H9 (cell line): ENCODE measurements around the gene MACROH2A1. TPM values are rescaled to one million over a fixed set of nuclear protein-coding genes. Genes with fewer than 3 reads are reported as not detected.

ENCODE experiments used
- DNase-seq: peaks from one replicate; pipeline ENCODE4 v3.0.0-alpha.2; 2017
- H2AFZ ChIP-seq: one replicate; pipeline ENCODE4 v1.6.1; 2013; ENCODE audit warnings: mild to moderate bottlenecking, low read length, control low read depth, moderate library complexity
- H2AK5ac ChIP-seq: 2 replicates; pipeline ENCODE4 v1.6.1; 2013; ENCODE audit warnings: low read length, control low read depth, mixed read lengths; ENCODE audit not compliant: insufficient read length
- H2BK120ac ChIP-seq: one replicate; pipeline ENCODE4 v1.6.1; 2013; ENCODE audit warnings: low read depth, mild to moderate bottlenecking, low read length, control low read depth, inconsistent platforms; ENCODE audit not compliant: poor library complexity, severe bottlenecking
- H2BK12ac ChIP-seq: 2 replicates; pipeline ENCODE4 v1.6.1; 2013; ENCODE audit warnings: low read length, control low read depth, mixed read lengths, low read depth; ENCODE audit not compliant: insufficient read length
- H2BK15ac ChIP-seq: 2 replicates; pipeline ENCODE4 v1.6.1; 2013; ENCODE audit warnings: low read depth, low read length, control low read depth
- H2BK20ac ChIP-seq: one replicate; pipeline ENCODE4 v1.6.1; 2013; ENCODE audit warnings: low read depth, mild to moderate bottlenecking, low read length, control low read depth, inconsistent platforms; ENCODE audit not compliant: poor library complexity, severe bottlenecking
- H2BK5ac ChIP-seq: 2 replicates; pipeline ENCODE4 v1.6.1; 2013; ENCODE audit warnings: low read length, control low read depth, mixed read lengths; ENCODE audit not compliant: insufficient read length
- H3K14ac ChIP-seq: 2 replicates; pipeline ENCODE4 v1.6.1; 2013; ENCODE audit warnings: low read length, control low read depth; ENCODE audit not compliant: insufficient read depth
- H3K18ac ChIP-seq: 2 replicates; pipeline ENCODE4 v1.6.1; 2013; ENCODE audit warnings: low read depth, mild to moderate bottlenecking, mixed read lengths, low read length, control low read depth; ENCODE audit not compliant: insufficient read length
- H3K23ac ChIP-seq: 2 replicates; pipeline ENCODE4 v1.6.1; 2013; ENCODE audit warnings: low read length, control low read depth, mixed read lengths, low read depth; ENCODE audit not compliant: insufficient read length
- H3K23me2 ChIP-seq: 2 replicates; pipeline ENCODE4 v1.6.1; 2013; ENCODE audit warnings: low read depth, mild to moderate bottlenecking, mixed read lengths, low read length, control low read depth; ENCODE audit not compliant: insufficient read length, poor library complexity, severe bottlenecking
- H3K27ac ChIP-seq: 2 replicates; pipeline ENCODE4 v1.5.1; 2013; ENCODE audit warnings: low read length, control low read depth, mixed read lengths, low read depth; ENCODE audit not compliant: insufficient read length
- H3K27me3 ChIP-seq: 2 replicates; pipeline ENCODE4 v1.6.1; 2013; ENCODE audit warnings: low read length, control low read depth, inconsistent platforms; ENCODE audit not compliant: insufficient read depth
- H3K4ac ChIP-seq: 2 replicates; pipeline ENCODE4 v1.6.1; 2013; ENCODE audit warnings: low read depth, mild to moderate bottlenecking, control low read depth, inconsistent platforms, low read length, moderate library complexity
- H3K4me1 ChIP-seq: 2 replicates; pipeline ENCODE4 v1.6.1; 2013; ENCODE audit warnings: low read length, control low read depth, inconsistent platforms; ENCODE audit not compliant: insufficient read depth
- H3K4me2 ChIP-seq: 2 replicates; pipeline ENCODE4 v1.6.1; 2013; ENCODE audit warnings: low read length, control low read depth, mixed read lengths; ENCODE audit not compliant: insufficient read length, insufficient read depth
- H3K56ac ChIP-seq: 2 replicates; pipeline ENCODE4 v1.6.1; 2013; ENCODE audit warnings: low read depth, mild to moderate bottlenecking, mixed read lengths, low read length, control low read depth; ENCODE audit not compliant: insufficient read length
- H3K79me1 ChIP-seq: 2 replicates; pipeline ENCODE4 v1.6.1; 2013; ENCODE audit warnings: low read depth, mild to moderate bottlenecking, moderate library complexity, low read length, control low read depth, inconsistent platforms; ENCODE audit not compliant: insufficient read depth, poor library complexity, severe bottlenecking
- H3K79me2 ChIP-seq: 2 replicates; pipeline ENCODE4 v1.6.1; 2013; ENCODE audit warnings: low read length, control low read depth, inconsistent platforms; ENCODE audit not compliant: insufficient read depth
- H3K9ac ChIP-seq: 2 replicates; pipeline ENCODE4 v1.6.1; 2013; ENCODE audit warnings: low read length, control low read depth, mixed read lengths; ENCODE audit not compliant: insufficient read length; ENCODE audit errors: extremely low read depth
- H3K9me3 ChIP-seq: one replicate; pipeline ENCODE4 v1.6.1; 2013; ENCODE audit warnings: low read depth, low read length, inconsistent platforms; ENCODE audit not compliant: control insufficient read depth
- H3T11ph ChIP-seq: one replicate; pipeline ENCODE4 v1.6.1; 2013; ENCODE audit warnings: mild to moderate bottlenecking, low read length, control low read depth, inconsistent platforms
- H4K20me1 ChIP-seq: one replicate; pipeline ENCODE4 v1.6.1; 2013; ENCODE audit not compliant: control insufficient read depth, insufficient read length, insufficient read depth
- H4K5ac ChIP-seq: 2 replicates; pipeline ENCODE4 v1.6.1; 2013; ENCODE audit warnings: low read depth, mild to moderate bottlenecking, mixed read lengths, low read length, control low read depth; ENCODE audit not compliant: insufficient read length
- H4K8ac ChIP-seq: replicated peaks from 2 replicates; pipeline ENCODE4 v1.6.1; 2013; ENCODE audit warnings: low read length, control low read depth, mixed read lengths, low read depth; ENCODE audit not compliant: insufficient read length
- H4K91ac ChIP-seq: 2 replicates; pipeline ENCODE4 v1.6.1; 2013; ENCODE audit warnings: low read depth, mild to moderate bottlenecking, moderate library complexity, mixed read lengths, low read length, control low read depth; ENCODE audit not compliant: insufficient read length
- H3K27ac Mint-ChIP-seq, 3 experiments: 2 replicates in 2 of 3; 3 replicates in 1 of 3; pipeline ENCODE4 v1.8.0; 2020 to 2021; ENCODE audit warnings: mixed read lengths in 3 of 3, mild to moderate bottlenecking in 1 of 3, moderate library complexity in 1 of 3
- H3K27me3 Mint-ChIP-seq: 2 replicates; pipeline ENCODE4 v1.8.0; 2021; ENCODE audit warnings: low read depth, mild to moderate bottlenecking, moderate library complexity, mixed read lengths
- H3K36me3 Mint-ChIP-seq, 3 experiments: 2 replicates in 2 of 3; 3 replicates in 1 of 3; pipeline ENCODE4 v1.8.0; 2020 to 2021; ENCODE audit warnings: low read depth in 3 of 3, mixed read lengths in 3 of 3; ENCODE audit not compliant: insufficient read depth in 1 of 3
- H3K4me1 Mint-ChIP-seq, 2 experiments: 2 replicates each; pipeline ENCODE4 v1.8.0; 2020; ENCODE audit warnings: mixed read lengths in 2 of 2
- H3K4me3 Mint-ChIP-seq, 2 experiments: 2 replicates in 1 of 2; 3 replicates in 1 of 2; pipeline ENCODE4 v1.8.0; 2020 to 2021; ENCODE audit warnings: mild to moderate bottlenecking in 2 of 2, mixed read lengths in 2 of 2, moderate library complexity in 1 of 2
- H3K9me3 Mint-ChIP-seq, 2 experiments: 2 replicates in 1 of 2; 3 replicates in 1 of 2; pipeline ENCODE4 v1.8.0; 2020; ENCODE audit warnings: mild to moderate bottlenecking in 2 of 2, mixed read lengths in 2 of 2, moderate library complexity in 1 of 2
- WGBS: extraction: QIAGEN DNeasy Blood & Tissue Kit; methylation state at CpG from one replicate; pipeline ENCODE4 v1.1.7; 2013; ENCODE audit warnings: missing lambda C conversion rate, low lambda C conversion rate, mixed read lengths; ENCODE audit not compliant: insufficient read length; ENCODE audit errors: extremely low coverage; 5-methylcytosine and 5-hydroxymethylcytosine counted together
- long read RNA-seq: library from polyadenylated mRNA; unstranded; transcript quantifications from one replicate; pipeline ENCODE4 v2.0.0, GENCODE V29; 2020
- total RNA-seq: library from RNA; stranded (reverse); gene quantifications from 2 replicates; pipeline ENCODE4 v1.2.1, GENCODE V29; 2021
- TF ChIP-seq, protein P1 (sequence below): fragments of 200-600 bp; sonication (generic); conservative IDR thresholded peaks from 3 replicates; pipeline ENCODE4 v1.8.0; 2021; ENCODE audit warnings: antibody characterized with exemption, mild to moderate bottlenecking

The MACROH2A1 gene
- total RNA-seq, result 101 and 111 TPM in 2 replicates
- long read RNA-seq, full-length matches to known transcripts, result 40 of 121 reads
- long read RNA-seq, partial matches to known transcripts, result 2 of 121 reads
- long read RNA-seq, other reads (novel, unspliced or antisense), result 79 of 121 reads

- Histone ChIP-seq H2BK15ac (no peak within 1 kb of the TSS), H3K4me1 (peaks cover 13% of the 10 kb centered on the region; the same call in 1 of the 2 replicates), H4K91ac (no peak within 1 kb of the TSS), H3K9me3 (no peaks in the 10 kb centered on the region), H4K5ac (no peak within 1 kb of the TSS), H2BK12ac (no peak within 1 kb of the TSS), H3T11ph (no peak within 1 kb of the TSS), H3K4me2 (peak within 1 kb of the TSS; percentile 82), H2AK5ac (no peak within 1 kb of the TSS), H2BK20ac (no peak within 1 kb of the TSS), H3K23ac (no peak within 1 kb of the TSS), H3K27me3 (peaks cover 25% of the 10 kb centered on the region; the same call in 1 of the 2 replicates), H3K18ac (peak within 1 kb of the TSS; percentile 75), H4K20me1 (peaks cover 2% of the 10 kb centered on the region), H2BK120ac (no peak within 1 kb of the TSS), H3K56ac (no peak within 1 kb of the TSS), H3K9ac (peak within 1 kb of the TSS; percentile 28), H3K23me2 (peaks cover 16% of the 10 kb centered on the region), H3K79me1 (peaks cover 8% of the 10 kb centered on the region), H3K14ac (peak within 1 kb of the TSS; percentile 84), H3K79me2 (peaks cover 9% of the 10 kb centered on the region; the same call in 1 of the 2 replicates), H2AFZ (no peak within 1 kb of the TSS), H2BK5ac (no peak within 1 kb of the TSS), H4K8ac (no peak within 1 kb of the TSS), H3K27ac (no peak within 1 kb of the TSS), H3K4ac (no peak within 1 kb of the TSS)
- peaks cover 76% of the 10 kb centered on the region for H3K27me3 Mint-ChIP-seq
- H3K9me3 Mint-ChIP-seq, result peaks cover 0 to 2% of the 10 kb centered on the region in 2 experiments; a peak in 1 of 5 replicates
- peak; percentile 80 for DNase-seq
- H3K36me3 Mint-ChIP-seq, result peaks cover 0 to 4% (median 1%) of the 10 kb centered on the region in 3 experiments; a peak in 3 of 7 replicates
- H3K27ac Mint-ChIP-seq, result peak within 1 kb of the TSS; percentile 43 to 92 (median 70); a peak in 5 of 7 replicates
- peaks cover 46 to 53% of the 10 kb centered on the region in 2 experiments for H3K4me1 Mint-ChIP-seq
- peak within 1 kb of the TSS; percentile 75 to 87 for H3K4me3 Mint-ChIP-seq
- TF ChIP-seq, protein P1, sequence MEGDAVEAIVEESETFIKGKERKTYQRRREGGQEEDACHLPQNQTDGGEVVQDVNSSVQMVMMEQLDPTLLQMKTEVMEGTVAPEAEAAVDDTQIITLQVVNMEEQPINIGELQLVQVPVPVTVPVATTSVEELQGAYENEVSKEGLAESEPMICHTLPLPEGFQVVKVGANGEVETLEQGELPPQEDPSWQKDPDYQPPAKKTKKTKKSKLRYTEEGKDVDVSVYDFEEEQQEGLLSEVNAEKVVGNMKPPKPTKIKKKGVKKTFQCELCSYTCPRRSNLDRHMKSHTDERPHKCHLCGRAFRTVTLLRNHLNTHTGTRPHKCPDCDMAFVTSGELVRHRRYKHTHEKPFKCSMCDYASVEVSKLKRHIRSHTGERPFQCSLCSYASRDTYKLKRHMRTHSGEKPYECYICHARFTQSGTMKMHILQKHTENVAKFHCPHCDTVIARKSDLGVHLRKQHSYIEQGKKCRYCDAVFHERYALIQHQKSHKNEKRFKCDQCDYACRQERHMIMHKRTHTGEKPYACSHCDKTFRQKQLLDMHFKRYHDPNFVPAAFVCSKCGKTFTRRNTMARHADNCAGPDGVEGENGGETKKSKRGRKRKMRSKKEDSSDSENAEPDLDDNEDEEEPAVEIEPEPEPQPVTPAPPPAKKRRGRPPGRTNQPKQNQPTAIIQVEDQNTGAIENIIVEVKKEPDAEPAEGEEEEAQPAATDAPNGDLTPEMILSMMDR, result no peak
- no CpG with 5 or more reads among the region's 109 CpGs for WGBS
Measured at GRCh38 chr5:135398855-135399793, at the start of gene MACROH2A1. TSS of gene MACROH2A1 (minus strand) at chr5:135399231. CDS start at chr5:135389093, 10,138 bp downstream.
